ENCODE measurements around the gene HOXA6. TPM values are rescaled to one million over a fixed set of nuclear protein-coding genes. Genes with fewer than 3 reads are reported as not detected.

The HOXA6 gene
- total and polyA plus RNA-seq, 2 donors (not counting 1 experiment from before 2014, with no cell fraction given) = 0.18 to 0.49 TPM

DNA sequence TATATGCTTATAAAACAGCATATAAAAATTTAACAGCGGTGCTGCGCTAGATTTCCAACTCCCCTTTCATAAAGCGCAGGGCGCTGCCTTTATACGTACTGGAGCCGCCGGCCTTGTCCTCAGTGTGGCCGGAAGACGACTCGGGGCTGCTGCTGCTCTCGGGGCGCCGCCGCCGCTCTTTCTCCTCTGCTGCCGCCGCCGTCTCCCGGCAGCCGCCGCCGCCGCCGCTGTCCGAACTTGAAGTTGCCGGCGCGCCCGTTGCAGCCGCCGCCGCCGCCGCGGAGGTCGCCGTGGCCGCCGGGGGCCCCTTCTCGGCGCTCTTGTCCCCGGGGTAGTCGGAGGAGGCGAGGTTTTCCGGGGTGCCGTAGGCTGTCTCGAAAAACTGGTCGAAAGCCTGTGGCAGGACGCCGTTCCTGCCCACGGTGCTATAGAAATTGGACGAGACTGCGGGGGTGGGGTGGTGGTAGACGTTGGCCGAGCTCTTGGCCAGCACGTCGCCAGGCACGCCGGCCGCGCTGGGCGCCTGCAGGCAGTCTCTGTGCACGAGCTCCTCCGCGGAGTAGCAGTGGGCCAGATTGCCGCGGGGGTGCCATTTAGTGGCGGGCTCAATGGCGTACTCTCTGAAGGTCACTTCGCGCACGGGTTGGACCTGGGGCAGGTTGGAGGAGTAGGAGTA lies 36.9 kb upstream of the HOXA6 start:
- Histone ChIP-seq H3K27me3 (replicated peaks in 1 of 4; ENCODE audit: control extremely low read depth in 1 of 4, control insufficient read depth in 3 of 4, insufficient read depth in 4 of 4, low read length in 3 of 4) (peaks cover 0 to 96% (median 79%) of the 10 kb centered on the region in 4 experiments), H3K79me2 (ENCODE audit: control insufficient read depth, insufficient read depth, low read length) (no peaks in the 10 kb centered on the region), H3K4me1 (ENCODE audit: control insufficient read depth in 2 of 2, insufficient read depth in 2 of 2, low read length in 2 of 2) (peaks cover 55 to 69% of the 10 kb centered on the region in 2 donors), H4K20me1 (ENCODE audit: control insufficient read depth, insufficient read depth, low read length, poor library complexity, severe bottlenecking) (no peaks in the 10 kb centered on the region), H2AFZ (ENCODE audit: insufficient read depth, low read depth, low read length, poor library complexity, severe bottlenecking) (peak overlapping the region; percentile 36), H3K36me3 (replicated peaks in 1 of 2; ENCODE audit: control extremely low read depth in 1 of 2, control insufficient read depth in 1 of 2, extremely low read depth in 1 of 2, insufficient read depth in 2 of 2, low read length in 1 of 2) (no peaks in the 10 kb centered on the region), H3K4me2 (replicated peaks; ENCODE audit: low read depth, low read length, poor library complexity, severe bottlenecking) (peak overlapping the region; percentile 71), H3K4me3 (ENCODE audit: control extremely low read depth in 1 of 5, extremely low read depth in 1 of 5, insufficient read depth in 1 of 5, low read depth in 2 of 5, low read length in 4 of 5) (peak overlapping the region in 4 of 5 experiments; percentile 11 to 28 (median 19)), H3K9ac (ENCODE audit: low read length) (peak overlapping the region; percentile 26), H3K9me3 (ENCODE audit: control extremely low read depth in 1 of 3, control insufficient read depth in 2 of 3, insufficient read depth in 1 of 3, low read length in 2 of 3) (peaks cover 0 to 75% (median 9%) of the 10 kb centered on the region in 3 donors), H3K27ac (ENCODE audit: low read length in 2 of 2) (no peak overlapping the region)
- intact Hi-C loops (cut with micrococcal nuclease) = loop anchor here (1.0 to 5.0 kb wide), 3 partner anchors 11 to 32 kb away; partner anchors contain the start of gene HOXA3
- DNase-seq (peak; percentile 68), ATAC-seq (ENCODE audit: low read depth) (peak; percentile 23)
- H3K9me3 Mint-ChIP-seq (ENCODE audit: insufficient read depth) = no peaks in the 10 kb centered on the region
- H3K4me3 Mint-ChIP-seq = peak overlapping the region; percentile 78
- WGBS (ENCODE audit: insufficient coverage) = 3% methylated on average over 72 of the region's 72 CpGs
- peaks cover 37% of the 10 kb centered on the region for H3K4me1 Mint-ChIP-seq
- peaks cover 75% of the 10 kb centered on the region for H3K27me3 Mint-ChIP-seq
- CTCF ChIA-PET = interaction anchor here (1.5 to 3.1 kb wide), 2 partner anchors 15 to 24 kb away, joined by 9 to 11 read pairs; partner anchors contain the start of gene HOXA13
- POLR2A ChIA-PET = no interaction called here
- H3K27ac Mint-ChIP-seq = peak overlapping the region; percentile 77
- no peak for TF ChIP-seq CTCF (IDR thresholded peaks at IDR 0.05)
- peak; percentile 13 for TF ChIP-seq EZH2 (IDR thresholded peaks at IDR 0.05; ENCODE audit: borderline replicate concordance, insufficient read depth, low read depth, low read length, poor library complexity, severe bottlenecking)

All from B cell (primary cell).